K562 (cell line): ENCODE measurements around the gene MRPL10. TPM values are rescaled to one million over a fixed set of nuclear protein-coding genes. Genes with fewer than 3 reads are reported as not detected.

Experiments
- ATF6 ChIP-seq: sonication (generic); formaldehyde crosslinking; IDR thresholded peaks from 2 replicates; pipeline ENCODE4 v1.4.0; 2020; ENCODE audit warnings: mild to moderate bottlenecking, missing genetic modification reagents
- ETV6 ChIP-seq, 3 experiments: fragments of 150-350 bp in 1 of 3; sonication (generic) in 1 of 3; formaldehyde crosslinking in 1 of 3; IDR thresholded peaks; 2 replicates each; pipeline versions ENCODE4 v1.6.1 to v1.8.0; 2014 to 2022; ENCODE audit warnings: borderline replicate concordance in 2 of 3, low read depth in 2 of 3, antibody characterized with exemption in 1 of 3, low read length in 1 of 3, mild to moderate bottlenecking in 1 of 3, missing genetic modification reagents in 1 of 3
- HOXB6 ChIP-seq: fragments of 250-450 bp; sonication (Bioruptor Pico); IDR thresholded peaks from 2 replicates; pipeline ENCODE4 v1.5.1; 2022; ENCODE audit warnings: mild to moderate bottlenecking, borderline replicate concordance
- JUNB ChIP-seq: fragments of 450-650 bp; formaldehyde crosslinking; conservative IDR thresholded peaks from 2 replicates; pipeline ENCODE4 v1.4.0; 2020; ENCODE audit warnings: mild to moderate bottlenecking
- MAFG ChIP-seq: fragments of 450-650 bp; conservative IDR thresholded peaks from 2 replicates; pipeline ENCODE4 v1.6.1; 2016; ENCODE audit warnings: missing genetic modification characterization, missing compliant biosample characterization
- NCOA2 ChIP-seq, 2 experiments: fragments of 450-650 bp; IDR thresholded peaks; 2 replicates each; pipeline ENCODE4 v1.6.1; 2018; ENCODE audit warnings: mild to moderate bottlenecking in 2 of 2, moderate library complexity in 1 of 2; ENCODE audit not compliant: partially characterized antibody in 2 of 2
- RBM15 ChIP-seq: fragments of 200-400 bp; formaldehyde crosslinking; IDR thresholded peaks from 2 replicates; pipeline ENCODE4 v1.6.1; 2018; ENCODE audit warnings: mild to moderate bottlenecking, low read length, moderate library complexity; ENCODE audit not compliant: insufficient read depth
- XRCC4 ChIP-seq: IDR thresholded peaks from one replicate; pipeline ENCODE4 v1.6.1; 2011; ENCODE audit not compliant: insufficient read depth, insufficient read length; ENCODE audit errors: extremely low read depth
- ZNF780A ChIP-seq: fragments of 250-450 bp; sonication (Bioruptor Pico); IDR thresholded peaks from 2 replicates; pipeline ENCODE4 v1.5.0; 2021; ENCODE audit warnings: mild to moderate bottlenecking
- polyA plus RNA-seq, 8 experiments: library from polyadenylated mRNA; depleted of rRNA in 4 of 8; stranded (reverse) in 5 of 8; unstranded in 3 of 8; fragments of >200 nt; fragmentation: Nextera tagmentation in 2 of 8; fragmentation: Illumina TruSeq in 1 of 8; extraction: Ambion mirVana in 2 of 8; extraction: Trizol in 1 of 8; gene quantifications; 2 replicates each; pipeline versions ENCODE4 v1.2.1 to v1.2.3, GENCODE V29; 2011 to 2014; ENCODE audit warnings: inconsistent platforms in 1 of 8, missing spikeins in 1 of 8
- total RNA-seq, 7 experiments: library from RNA; depleted of rRNA in 6 of 7; stranded (reverse); fragments of >200 nt in 6 of 7; fragmentation: Illumina TruSeq in 2 of 7; extraction: Trizol in 2 of 7; gene quantifications; 2 replicates each; pipeline versions ENCODE4 v1.2.1 to v1.2.3, GENCODE V29; 2011 to 2021; ENCODE audit warnings: low replicate concordance in 1 of 7
- TF ChIP-seq, protein P1 (sequence below): fragments of 450-650 bp; conservative IDR thresholded peaks from 2 replicates; pipeline ENCODE4 v1.6.1; 2016; ENCODE audit warnings: missing genetic modification characterization, low read depth, mild to moderate bottlenecking, control low read depth, missing compliant biosample characterization
- TF ChIP-seq, protein P2 (sequence below), 2 experiments: fragments of 450-650 bp; IDR thresholded peaks; 2 replicates each; pipeline ENCODE4 v1.6.1; 2018; ENCODE audit warnings: mild to moderate bottlenecking in 2 of 2, low read depth in 1 of 2; ENCODE audit not compliant: partially characterized antibody in 2 of 2
- TF ChIP-seq, protein P3 (sequence below): IDR thresholded peaks from 3 replicates; pipeline ENCODE4 v1.6.1; 2011; ENCODE audit warnings: borderline replicate concordance, mild to moderate bottlenecking, moderate library complexity; ENCODE audit not compliant: insufficient read length; ENCODE audit errors: extremely low read depth
- TF ChIP-seq, protein P4 (sequence below): sonication (generic); formaldehyde crosslinking; IDR thresholded peaks from 2 replicates; pipeline ENCODE4 v1.8.0; 2022; ENCODE audit warnings: mild to moderate bottlenecking, missing genetic modification reagents

The MRPL10 gene
- total and polyA plus RNA-seq, 9 of the 15 experiments (the other 6 are each of a cell fraction or from before 2014, with no cell fraction given): 27.8 to 105 (median 67.3) TPM

DNA sequence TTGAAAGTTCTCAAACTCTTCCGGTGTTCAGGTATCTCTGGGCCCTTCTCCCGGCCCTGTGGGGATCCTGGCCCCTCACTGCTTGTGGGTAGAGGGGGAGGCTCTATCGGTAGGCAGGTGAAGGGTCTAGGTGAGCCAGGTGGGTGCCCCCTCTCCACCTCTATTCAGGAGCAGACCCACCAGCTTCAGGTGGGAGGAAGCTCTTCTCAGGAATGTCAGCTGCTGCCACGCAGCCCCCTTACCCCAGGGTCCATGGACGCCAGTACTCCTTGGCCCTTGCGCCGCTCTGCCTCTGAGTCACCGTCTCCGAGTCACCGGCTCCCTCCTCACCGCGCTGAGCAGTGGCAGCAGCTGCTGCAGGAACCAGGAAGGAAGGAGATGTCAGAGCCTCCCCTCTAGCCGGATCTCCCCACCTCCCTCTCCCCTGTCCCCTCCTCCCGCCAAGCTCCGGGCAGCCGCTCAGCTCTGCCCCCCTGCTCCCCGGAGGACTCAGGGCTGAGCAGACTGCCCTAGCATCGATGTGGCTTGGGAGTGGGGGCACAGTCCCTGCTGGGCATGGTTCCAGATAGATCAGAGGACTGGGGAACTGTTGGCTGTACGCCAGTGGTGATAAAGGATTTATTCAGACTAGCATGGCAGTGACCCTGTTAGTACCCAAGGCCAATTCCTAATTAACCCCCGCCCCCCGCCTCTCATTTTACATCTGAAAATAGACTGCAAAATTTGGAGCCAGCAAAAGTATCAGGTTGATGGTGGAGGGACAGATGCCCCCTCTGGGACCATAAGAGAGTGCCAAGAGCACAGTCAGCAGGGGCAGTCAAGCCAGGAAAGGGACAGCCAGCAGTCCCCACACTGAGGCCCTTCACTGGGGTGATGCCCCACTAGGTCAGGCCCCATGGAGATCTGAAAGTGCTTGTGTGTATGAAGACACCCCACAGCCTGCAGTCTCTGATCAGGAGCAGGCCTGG is 9.6 kb downstream of the MRPL10 start, which contains the start of gene OSBPL7 (continued):
- TF ChIP-seq, protein P1, sequence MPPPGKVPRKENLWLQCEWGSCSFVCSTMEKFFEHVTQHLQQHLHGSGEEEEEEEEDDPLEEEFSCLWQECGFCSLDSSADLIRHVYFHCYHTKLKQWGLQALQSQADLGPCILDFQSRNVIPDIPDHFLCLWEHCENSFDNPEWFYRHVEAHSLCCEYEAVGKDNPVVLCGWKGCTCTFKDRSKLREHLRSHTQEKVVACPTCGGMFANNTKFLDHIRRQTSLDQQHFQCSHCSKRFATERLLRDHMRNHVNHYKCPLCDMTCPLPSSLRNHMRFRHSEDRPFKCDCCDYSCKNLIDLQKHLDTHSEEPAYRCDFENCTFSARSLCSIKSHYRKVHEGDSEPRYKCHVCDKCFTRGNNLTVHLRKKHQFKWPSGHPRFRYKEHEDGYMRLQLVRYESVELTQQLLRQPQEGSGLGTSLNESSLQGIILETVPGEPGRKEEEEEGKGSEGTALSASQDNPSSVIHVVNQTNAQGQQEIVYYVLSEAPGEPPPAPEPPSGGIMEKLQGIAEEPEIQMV (tag): no peak
- TF ChIP-seq XRCC4 (no peak), JUNB (CRISPR knock-in tag) (no peak), MAFG (tag) (no peak), RBM15 (no peak), NCOA2 (IDR thresholded peaks at IDR 0.05; ENCODE audit: partially characterized antibody in 2 of 2) (no peak), ATF6 (CRISPR knock-in tag) (no peak), HOXB6 (CRISPR knock-in tag) (no peak), ZNF780A (CRISPR knock-in tag) (no peak), ETV6 (IDR thresholded peaks at IDR 0.05; ENCODE audit: borderline replicate concordance in 1 of 2, low read depth in 2 of 2, low read length in 1 of 2) (no peak), ETV6 (CRISPR knock-in tag; IDR thresholded peaks at IDR 0.05; ENCODE audit: borderline replicate concordance) (no peak)
- TF ChIP-seq, protein P2, sequence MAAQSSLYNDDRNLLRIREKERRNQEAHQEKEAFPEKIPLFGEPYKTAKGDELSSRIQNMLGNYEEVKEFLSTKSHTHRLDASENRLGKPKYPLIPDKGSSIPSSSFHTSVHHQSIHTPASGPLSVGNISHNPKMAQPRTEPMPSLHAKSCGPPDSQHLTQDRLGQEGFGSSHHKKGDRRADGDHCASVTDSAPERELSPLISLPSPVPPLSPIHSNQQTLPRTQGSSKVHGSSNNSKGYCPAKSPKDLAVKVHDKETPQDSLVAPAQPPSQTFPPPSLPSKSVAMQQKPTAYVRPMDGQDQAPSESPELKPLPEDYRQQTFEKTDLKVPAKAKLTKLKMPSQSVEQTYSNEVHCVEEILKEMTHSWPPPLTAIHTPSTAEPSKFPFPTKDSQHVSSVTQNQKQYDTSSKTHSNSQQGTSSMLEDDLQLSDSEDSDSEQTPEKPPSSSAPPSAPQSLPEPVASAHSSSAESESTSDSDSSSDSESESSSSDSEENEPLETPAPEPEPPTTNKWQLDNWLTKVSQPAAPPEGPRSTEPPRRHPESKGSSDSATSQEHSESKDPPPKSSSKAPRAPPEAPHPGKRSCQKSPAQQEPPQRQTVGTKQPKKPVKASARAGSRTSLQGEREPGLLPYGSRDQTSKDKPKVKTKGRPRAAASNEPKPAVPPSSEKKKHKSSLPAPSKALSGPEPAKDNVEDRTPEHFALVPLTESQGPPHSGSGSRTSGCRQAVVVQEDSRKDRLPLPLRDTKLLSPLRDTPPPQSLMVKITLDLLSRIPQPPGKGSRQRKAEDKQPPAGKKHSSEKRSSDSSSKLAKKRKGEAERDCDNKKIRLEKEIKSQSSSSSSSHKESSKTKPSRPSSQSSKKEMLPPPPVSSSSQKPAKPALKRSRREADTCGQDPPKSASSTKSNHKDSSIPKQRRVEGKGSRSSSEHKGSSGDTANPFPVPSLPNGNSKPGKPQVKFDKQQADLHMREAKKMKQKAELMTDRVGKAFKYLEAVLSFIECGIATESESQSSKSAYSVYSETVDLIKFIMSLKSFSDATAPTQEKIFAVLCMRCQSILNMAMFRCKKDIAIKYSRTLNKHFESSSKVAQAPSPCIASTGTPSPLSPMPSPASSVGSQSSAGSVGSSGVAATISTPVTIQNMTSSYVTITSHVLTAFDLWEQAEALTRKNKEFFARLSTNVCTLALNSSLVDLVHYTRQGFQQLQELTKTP (IDR thresholded peaks at IDR 0.05; ENCODE audit: low read depth in 1 of 2, partially characterized antibody in 2 of 2): peak in 1 of 2 experiments; percentile 36
- TF ChIP-seq, protein P3, sequence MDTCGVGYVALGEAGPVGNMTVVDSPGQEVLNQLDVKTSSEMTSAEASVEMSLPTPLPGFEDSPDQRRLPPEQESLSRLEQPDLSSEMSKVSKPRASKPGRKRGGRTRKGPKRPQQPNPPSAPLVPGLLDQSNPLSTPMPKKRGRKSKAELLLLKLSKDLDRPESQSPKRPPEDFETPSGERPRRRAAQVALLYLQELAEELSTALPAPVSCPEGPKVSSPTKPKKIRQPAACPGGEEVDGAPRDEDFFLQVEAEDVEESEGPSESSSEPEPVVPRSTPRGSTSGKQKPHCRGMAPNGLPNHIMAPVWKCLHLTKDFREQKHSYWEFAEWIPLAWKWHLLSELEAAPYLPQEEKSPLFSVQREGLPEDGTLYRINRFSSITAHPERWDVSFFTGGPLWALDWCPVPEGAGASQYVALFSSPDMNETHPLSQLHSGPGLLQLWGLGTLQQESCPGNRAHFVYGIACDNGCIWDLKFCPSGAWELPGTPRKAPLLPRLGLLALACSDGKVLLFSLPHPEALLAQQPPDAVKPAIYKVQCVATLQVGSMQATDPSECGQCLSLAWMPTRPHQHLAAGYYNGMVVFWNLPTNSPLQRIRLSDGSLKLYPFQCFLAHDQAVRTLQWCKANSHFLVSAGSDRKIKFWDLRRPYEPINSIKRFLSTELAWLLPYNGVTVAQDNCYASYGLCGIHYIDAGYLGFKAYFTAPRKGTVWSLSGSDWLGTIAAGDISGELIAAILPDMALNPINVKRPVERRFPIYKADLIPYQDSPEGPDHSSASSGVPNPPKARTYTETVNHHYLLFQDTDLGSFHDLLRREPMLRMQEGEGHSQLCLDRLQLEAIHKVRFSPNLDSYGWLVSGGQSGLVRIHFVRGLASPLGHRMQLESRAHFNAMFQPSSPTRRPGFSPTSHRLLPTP: no peak
- TF ChIP-seq, protein P4, sequence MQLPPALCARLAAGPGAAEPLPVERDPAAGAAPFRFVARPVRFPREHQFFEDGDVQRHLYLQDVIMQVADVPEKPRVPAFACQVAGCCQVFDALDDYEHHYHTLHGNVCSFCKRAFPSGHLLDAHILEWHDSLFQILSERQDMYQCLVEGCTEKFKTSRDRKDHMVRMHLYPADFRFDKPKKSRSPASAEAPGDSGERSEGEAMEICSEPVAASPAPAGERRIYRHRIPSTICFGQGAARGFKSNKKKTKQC (CRISPR knock-in tag): no peak
